HepG2 (cell line): ENCODE results near the gene CBX6. TPM values are rescaled to one million over a fixed set of nuclear protein-coding genes. Genes with fewer than 3 reads are reported as not detected.

Experiments
- ATAC-seq: fragments of 200-7000 bp; cut with Tn5 transposase; 3 replicates; pipeline ENCODE4 v1.9.1; 2020; ENCODE audit warnings: mild to moderate bottlenecking, moderate library complexity
- BruUV-seq: library from RNA; stranded (reverse); fragments of 400-500 nt; replicated peaks from 2 replicates; lab custom pipeline; 2021; lab: Mats Ljungman, UMichigan
- CTCF ChIA-PET: fragments of 300-600 bp; formaldehyde crosslinking; extraction: SDS; loops from one replicate; lab custom pipeline; 2021; ENCODE audit warnings: low total read pairs, inconsistent platforms, low intra/inter-chr PET ratio; lab: Yijun Ruan, JAX
- POLR2A ChIA-PET: fragments of 350-600 bp; sonication (Branson Sonifier 250); formaldehyde crosslinking; loops from one replicate; lab custom pipeline; 2020; ENCODE audit warnings: antibody characterized with exemption, inconsistent platforms; lab: Yijun Ruan, JAX
- DNase-seq: peaks from one replicate; pipeline ENCODE4 v3.0.0-alpha.2; 2015; ENCODE audit warnings: low spot score
- FAIRE-seq: peaks from 3 replicates; lab custom pipeline; 2011; peaks lifted over from hg19 to GRCh38; lab: Jason Lieb, UNC
- H2AFZ ChIP-seq: one replicate; pipeline ENCODE4 v1.6.1; 2011; ENCODE audit warnings: low read length, inconsistent platforms
- H3K27ac ChIP-seq: fragments of 300-600 bp; 3 replicates; pipeline ENCODE4 v1.8.0; 2011; ENCODE audit warnings: mixed run types, mild to moderate bottlenecking, mixed read lengths, low read length, inconsistent platforms; ENCODE audit not compliant: insufficient read depth; ENCODE audit errors: extremely low read length
- H3K27me3 ChIP-seq, 2 experiments: fragments of 200-600 bp in 1 of 2; 2 replicates in 1 of 2; 3 replicates in 1 of 2; pipeline versions ENCODE4 v1.6.0 to v1.8.0; 2011; ENCODE audit warnings: low read length in 2 of 2, mild to moderate bottlenecking in 2 of 2, moderate library complexity in 2 of 2, inconsistent platforms in 1 of 2; ENCODE audit not compliant: insufficient read depth in 2 of 2, control insufficient read depth in 1 of 2
- H3K36me3 ChIP-seq, 2 experiments: fragments of 200-600 bp in 1 of 2; replicated peaks in 1 of 2; 2 replicates in 1 of 2; 3 replicates in 1 of 2; pipeline versions ENCODE4 v1.5.1 to v1.8.0; 2011; ENCODE audit warnings: low read length in 2 of 2, inconsistent platforms in 1 of 2; ENCODE audit not compliant: insufficient read depth in 2 of 2, control insufficient read depth in 1 of 2
- H3K4me1 ChIP-seq: 2 replicates; pipeline ENCODE4 v1.5.1; 2012; ENCODE audit warnings: low read length, inconsistent platforms; ENCODE audit not compliant: insufficient read depth
- H3K4me2 ChIP-seq: 2 replicates; pipeline ENCODE4 v1.6.0; 2011; ENCODE audit warnings: low read depth, low read length, inconsistent platforms
- H3K4me3 ChIP-seq, 3 experiments: fragments of 200-600 bp in 1 of 3; sonication (generic), shearing (Covaris generic) in 1 of 3; replicated peaks in 1 of 3; 2 replicates each; pipeline ENCODE4 v1.5.1; 2011 to 2016; ENCODE audit warnings: low read length in 3 of 3, inconsistent platforms in 2 of 3, low read depth in 2 of 3, mild to moderate bottlenecking in 2 of 3, control low read depth in 1 of 3, mixed read lengths in 1 of 3; ENCODE audit not compliant: insufficient read depth in 1 of 3
- H3K79me2 ChIP-seq: one replicate; pipeline ENCODE4 v1.6.1; 2011; ENCODE audit warnings: low read length, inconsistent platforms; ENCODE audit not compliant: insufficient read depth
- H3K9ac ChIP-seq: 2 replicates; pipeline ENCODE4 v1.6.0; 2011; ENCODE audit warnings: mild to moderate bottlenecking, low read depth, low read length, inconsistent platforms; ENCODE audit not compliant: insufficient read depth
- H3K9me3 ChIP-seq: 2 replicates; pipeline ENCODE4 v1.5.1; 2012; ENCODE audit warnings: mild to moderate bottlenecking, low read length
- H4K20me1 ChIP-seq: 2 replicates; pipeline ENCODE4 v1.6.0; 2011; ENCODE audit warnings: inconsistent platforms, mild to moderate bottlenecking, low read length, moderate library complexity; ENCODE audit not compliant: insufficient read depth
- ATRX ChIP-seq: sonication (generic); formaldehyde crosslinking; IDR thresholded peaks from 2 replicates; pipeline ENCODE4 v1.4.0; 2020; ENCODE audit warnings: missing genetic modification reagents, borderline replicate concordance
- BCL6 ChIP-seq: IDR thresholded peaks from 2 replicates; pipeline ENCODE4 v1.6.1; 2016; ENCODE audit warnings: missing genetic modification reagents, missing compliant biosample characterization
- FOXO1 ChIP-seq: sonication (generic); formaldehyde crosslinking; IDR thresholded peaks from 2 replicates; pipeline ENCODE4 v1.4.0; 2020; ENCODE audit warnings: missing genetic modification reagents
- HCFC1 ChIP-seq: fragments of 150-350 bp; IDR thresholded peaks from 2 replicates; pipeline ENCODE4 v1.6.1; 2014; ENCODE audit warnings: low read depth, low read length
- HOXA5 ChIP-seq: sonication (generic); formaldehyde crosslinking; IDR thresholded peaks from 2 replicates; pipeline ENCODE4 v1.4.0; 2020; ENCODE audit warnings: missing genetic modification reagents
- NR2F2 ChIP-seq: IDR thresholded peaks from 2 replicates; pipeline ENCODE4 v1.6.1; 2012; ENCODE audit warnings: low read depth, inconsistent platforms, borderline replicate concordance
- SIX4 ChIP-seq: sonication (generic); formaldehyde crosslinking; IDR thresholded peaks from 2 replicates; pipeline ENCODE4 v1.4.0; 2020; ENCODE audit warnings: missing genetic modification reagents
- SP4 ChIP-seq: sonication (generic); formaldehyde crosslinking; IDR thresholded peaks from 2 replicates; pipeline ENCODE4 v1.8.1; 2023; ENCODE audit warnings: mild to moderate bottlenecking, missing genetic modification reagents
- ZNF121 ChIP-seq: sonication (generic); formaldehyde crosslinking; IDR thresholded peaks from 2 replicates; pipeline ENCODE4 v1.5.0; 2020; ENCODE audit warnings: mild to moderate bottlenecking, missing genetic modification reagents
- ZNF274 ChIP-seq: sonication (generic); formaldehyde crosslinking; IDR thresholded peaks from 2 replicates; pipeline ENCODE4 v1.5.1; 2020; ENCODE audit warnings: mild to moderate bottlenecking, missing genetic modification reagents
- ZNF282 ChIP-seq: fragments of 450-650 bp; IDR thresholded peaks from 2 replicates; pipeline ENCODE4 v1.6.1; 2018; ENCODE audit not compliant: partially characterized antibody
- ZNF713 ChIP-seq: sonication (generic); formaldehyde crosslinking; IDR thresholded peaks from 2 replicates; pipeline ENCODE4 v1.4.0; 2020; ENCODE audit warnings: mild to moderate bottlenecking, missing genetic modification reagents
- whole genome bisulfite sequencing: methylation state at CpG from one replicate; pipeline ENCODE4 v1.1.6; 2017; ENCODE audit warnings: low lambda C conversion rate; 5-methylcytosine and 5-hydroxymethylcytosine counted together
- in situ Hi-C: cut with HindIII; loops from 2 replicates; pipeline ENCODE4 v1.10.0; 2017; ENCODE audit warnings: low pct_unique_long_range_greater_than_20kb; ENCODE audit not compliant: extremely low pct_ligation_motif_present
- intact Hi-C: fragments of 100-400 bp; cut with micrococcal nuclease; formaldehyde crosslinking; loops from one replicate; pipeline ENCODE4 v1.10.0; 2022; ENCODE audit not compliant: unreplicated experiment
- polyA plus RNA-seq, 8 experiments: library from polyadenylated mRNA; depleted of rRNA in 3 of 8; stranded (reverse) in 7 of 8; unstranded in 1 of 8; fragments of >200 nt; fragmentation: Illumina TruSeq in 4 of 8; extraction: Trizol in 4 of 8; gene quantifications; 2 replicates each; pipeline versions ENCODE4 v1.2.1 to v1.2.3, GENCODE V29; 2011 to 2016; ENCODE audit warnings: low read depth in 4 of 8, missing spikeins in 1 of 8, mixed read lengths in 1 of 8; ENCODE audit not compliant: insufficient read depth in 1 of 8
- total RNA-seq, 5 experiments: library from RNA; depleted of rRNA; stranded (reverse); fragments of >200 nt; fragmentation: Illumina TruSeq; extraction: Trizol; gene quantifications; 2 replicates each; pipeline ENCODE4 v1.2.3, GENCODE V29; 2016; ENCODE audit warnings: low read depth in 1 of 5
- TF ChIP-seq, protein P1 (sequence below): IDR thresholded peaks from 2 replicates; pipeline ENCODE4 v1.6.1; 2016; ENCODE audit warnings: missing biosample characterization, missing genetic modification reagents, low read depth
- TF ChIP-seq, protein P2 (sequence below): sonication (generic); formaldehyde crosslinking; IDR thresholded peaks from 2 replicates; pipeline ENCODE4 v1.4.0; 2020; ENCODE audit warnings: missing genetic modification reagents, borderline replicate concordance
- TF ChIP-seq, protein P3 (sequence below): sonication (generic); formaldehyde crosslinking; IDR thresholded peaks from 2 replicates; pipeline ENCODE4 v1.4.0; 2020; ENCODE audit warnings: missing genetic modification reagents
- TF ChIP-seq, protein P4 (sequence below): sonication (generic); formaldehyde crosslinking; IDR thresholded peaks from 2 replicates; pipeline ENCODE4 v1.4.0; 2020; ENCODE audit warnings: missing genetic modification reagents
- TF ChIP-seq, protein P5 (sequence below), 2 experiments: fragments of 450-650 bp in 1 of 2; sonication (generic) in 1 of 2; formaldehyde crosslinking; IDR thresholded peaks; 2 replicates each; pipeline versions ENCODE4 v1.5.0 to v1.8.0; 2020 to 2022; ENCODE audit warnings: mild to moderate bottlenecking in 1 of 2, missing genetic modification reagents in 1 of 2

CBX6 gene
- total and polyA plus RNA-seq, 2 of the 13 experiments (the other 11 are each of a cell fraction or from before 2014, with no cell fraction given): 1.7 to 6.5 TPM

DNA sequence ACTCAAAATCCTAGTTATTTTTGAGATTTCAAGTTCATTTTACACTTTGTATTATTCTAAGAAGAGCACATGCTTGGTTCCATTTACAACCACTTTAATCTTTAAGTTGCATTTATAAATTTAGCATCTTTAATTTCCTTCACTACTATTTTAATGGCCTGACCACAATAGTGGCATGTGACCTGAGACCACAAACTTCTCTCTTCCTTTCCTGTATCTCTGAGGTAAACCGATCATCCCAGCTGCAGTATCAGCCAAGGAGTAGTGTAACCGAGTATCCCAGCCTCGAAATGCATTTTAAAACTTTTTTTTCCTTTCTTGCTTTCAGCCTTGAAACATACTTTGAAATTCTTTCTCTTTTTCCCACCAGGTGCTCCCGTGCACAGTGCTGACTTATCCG, 28.7 kb upstream of the CBX6 start (continued):
- TF ChIP-seq, protein P1, sequence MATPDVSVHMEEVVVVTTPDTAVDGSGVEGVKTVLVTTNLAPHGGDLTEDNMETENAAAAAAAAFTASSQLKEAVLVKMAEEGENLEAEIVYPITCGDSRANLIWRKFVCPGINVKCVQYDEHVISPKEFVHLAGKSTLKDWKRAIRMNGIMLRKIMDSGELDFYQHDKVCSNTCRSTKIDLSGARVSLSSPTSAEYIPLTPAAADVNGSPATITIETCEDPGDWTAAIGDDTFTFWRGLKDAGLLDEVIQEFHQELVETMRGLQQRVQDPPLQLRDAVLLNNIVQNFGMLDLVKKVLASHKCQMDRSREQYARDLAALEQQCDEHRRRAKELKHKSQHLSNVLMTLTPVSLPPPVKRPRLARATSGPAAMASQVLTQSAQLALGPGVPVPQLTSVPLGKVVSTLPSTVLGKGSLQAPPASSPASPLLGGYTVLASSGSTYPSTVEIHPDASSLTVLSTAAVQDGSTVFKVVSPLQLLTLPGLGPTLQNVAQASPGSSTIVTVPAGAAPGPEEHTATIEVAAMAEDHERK: no peak

DNA sequence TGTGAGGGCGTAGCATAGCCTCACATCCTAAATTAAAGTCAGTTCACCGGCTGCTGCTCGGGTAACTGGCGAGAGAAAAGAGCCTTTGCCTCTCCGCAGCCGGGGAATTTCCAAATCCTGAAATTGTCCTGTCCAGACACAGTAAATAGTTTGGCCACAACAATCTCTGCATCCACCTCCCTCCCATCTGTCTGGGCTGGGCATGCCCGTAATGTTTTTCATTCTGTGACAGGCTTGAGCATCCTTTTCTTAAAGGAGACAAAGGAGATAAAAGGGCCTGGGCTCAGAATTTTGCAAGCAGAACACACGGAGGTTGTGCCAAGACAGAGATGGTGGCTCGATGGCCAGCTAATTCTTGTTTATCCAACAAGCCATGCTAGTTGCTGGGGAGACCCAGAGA, 19.2 kb upstream of the CBX6 start:
- WGBS: 0% methylated on average over 3 of the region's 9 CpGs
- ATAC-seq (no peak), FAIRE-seq (no peak), DNase-seq (no peak)
- POLR2A ChIA-PET: no interaction called here
- H3K36me3 ChIP-seq: no peaks in the 10 kb centered on the region
- no peak overlapping the region for H2AFZ ChIP-seq
- no TSS peak for BruUV-seq
- H3K9ac ChIP-seq: no peak overlapping the region
- H3K4me2 ChIP-seq: no peak overlapping the region
- H3K27ac ChIP-seq: no peak overlapping the region
- H4K20me1 ChIP-seq: no peaks in the 10 kb centered on the region
- intact Hi-C loops (no loop called here), in situ Hi-C loops (no loop called here)
- CTCF ChIA-PET: no interaction called here
- no peak overlapping the region for H3K4me3 ChIP-seq
- H3K4me1 ChIP-seq: no peaks in the 10 kb centered on the region
- H3K79me2 ChIP-seq: no peaks in the 10 kb centered on the region
- peaks cover 2 to 17% of the 10 kb centered on the region in 2 experiments; a peak in 3 of 5 replicates for H3K27me3 ChIP-seq
- H3K9me3 ChIP-seq: no peaks in the 10 kb centered on the region
- no peak for TF ChIP-seq NR2F2
- TF ChIP-seq, protein P2, sequence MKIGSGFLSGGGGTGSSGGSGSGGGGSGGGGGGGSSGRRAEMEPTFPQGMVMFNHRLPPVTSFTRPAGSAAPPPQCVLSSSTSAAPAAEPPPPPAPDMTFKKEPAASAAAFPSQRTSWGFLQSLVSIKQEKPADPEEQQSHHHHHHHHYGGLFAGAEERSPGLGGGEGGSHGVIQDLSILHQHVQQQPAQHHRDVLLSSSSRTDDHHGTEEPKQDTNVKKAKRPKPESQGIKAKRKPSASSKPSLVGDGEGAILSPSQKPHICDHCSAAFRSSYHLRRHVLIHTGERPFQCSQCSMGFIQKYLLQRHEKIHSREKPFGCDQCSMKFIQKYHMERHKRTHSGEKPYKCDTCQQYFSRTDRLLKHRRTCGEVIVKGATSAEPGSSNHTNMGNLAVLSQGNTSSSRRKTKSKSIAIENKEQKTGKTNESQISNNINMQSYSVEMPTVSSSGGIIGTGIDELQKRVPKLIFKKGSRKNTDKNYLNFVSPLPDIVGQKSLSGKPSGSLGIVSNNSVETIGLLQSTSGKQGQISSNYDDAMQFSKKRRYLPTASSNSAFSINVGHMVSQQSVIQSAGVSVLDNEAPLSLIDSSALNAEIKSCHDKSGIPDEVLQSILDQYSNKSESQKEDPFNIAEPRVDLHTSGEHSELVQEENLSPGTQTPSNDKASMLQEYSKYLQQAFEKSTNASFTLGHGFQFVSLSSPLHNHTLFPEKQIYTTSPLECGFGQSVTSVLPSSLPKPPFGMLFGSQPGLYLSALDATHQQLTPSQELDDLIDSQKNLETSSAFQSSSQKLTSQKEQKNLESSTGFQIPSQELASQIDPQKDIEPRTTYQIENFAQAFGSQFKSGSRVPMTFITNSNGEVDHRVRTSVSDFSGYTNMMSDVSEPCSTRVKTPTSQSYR (CRISPR knock-in tag): no peak
- TF ChIP-seq HOXA5 (CRISPR knock-in tag): no peak
- no peak for TF ChIP-seq SIX4 (CRISPR knock-in tag)
- TF ChIP-seq, protein P3, sequence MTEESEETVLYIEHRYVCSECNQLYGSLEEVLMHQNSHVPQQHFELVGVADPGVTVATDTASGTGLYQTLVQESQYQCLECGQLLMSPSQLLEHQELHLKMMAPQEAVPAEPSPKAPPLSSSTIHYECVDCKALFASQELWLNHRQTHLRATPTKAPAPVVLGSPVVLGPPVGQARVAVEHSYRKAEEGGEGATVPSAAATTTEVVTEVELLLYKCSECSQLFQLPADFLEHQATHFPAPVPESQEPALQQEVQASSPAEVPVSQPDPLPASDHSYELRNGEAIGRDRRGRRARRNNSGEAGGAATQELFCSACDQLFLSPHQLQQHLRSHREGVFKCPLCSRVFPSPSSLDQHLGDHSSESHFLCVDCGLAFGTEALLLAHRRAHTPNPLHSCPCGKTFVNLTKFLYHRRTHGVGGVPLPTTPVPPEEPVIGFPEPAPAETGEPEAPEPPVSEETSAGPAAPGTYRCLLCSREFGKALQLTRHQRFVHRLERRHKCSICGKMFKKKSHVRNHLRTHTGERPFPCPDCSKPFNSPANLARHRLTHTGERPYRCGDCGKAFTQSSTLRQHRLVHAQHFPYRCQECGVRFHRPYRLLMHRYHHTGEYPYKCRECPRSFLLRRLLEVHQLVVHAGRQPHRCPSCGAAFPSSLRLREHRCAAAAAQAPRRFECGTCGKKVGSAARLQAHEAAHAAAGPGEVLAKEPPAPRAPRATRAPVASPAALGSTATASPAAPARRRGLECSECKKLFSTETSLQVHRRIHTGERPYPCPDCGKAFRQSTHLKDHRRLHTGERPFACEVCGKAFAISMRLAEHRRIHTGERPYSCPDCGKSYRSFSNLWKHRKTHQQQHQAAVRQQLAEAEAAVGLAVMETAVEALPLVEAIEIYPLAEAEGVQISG (CRISPR knock-in tag): no peak
- TF ChIP-seq ZNF713: no peak
- no peak for TF ChIP-seq ATRX (CRISPR knock-in tag)
- no peak for TF ChIP-seq HCFC1
- no peak for TF ChIP-seq ZNF274 (CRISPR knock-in tag)
- TF ChIP-seq SP4: no peak
- TF ChIP-seq BCL6: no peak
- TF ChIP-seq, protein P4, sequence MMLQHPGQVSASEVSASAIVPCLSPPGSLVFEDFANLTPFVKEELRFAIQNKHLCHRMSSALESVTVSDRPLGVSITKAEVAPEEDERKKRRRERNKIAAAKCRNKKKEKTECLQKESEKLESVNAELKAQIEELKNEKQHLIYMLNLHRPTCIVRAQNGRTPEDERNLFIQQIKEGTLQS: no peak
- TF ChIP-seq ZNF282: no peak
- TF ChIP-seq, protein P5, sequence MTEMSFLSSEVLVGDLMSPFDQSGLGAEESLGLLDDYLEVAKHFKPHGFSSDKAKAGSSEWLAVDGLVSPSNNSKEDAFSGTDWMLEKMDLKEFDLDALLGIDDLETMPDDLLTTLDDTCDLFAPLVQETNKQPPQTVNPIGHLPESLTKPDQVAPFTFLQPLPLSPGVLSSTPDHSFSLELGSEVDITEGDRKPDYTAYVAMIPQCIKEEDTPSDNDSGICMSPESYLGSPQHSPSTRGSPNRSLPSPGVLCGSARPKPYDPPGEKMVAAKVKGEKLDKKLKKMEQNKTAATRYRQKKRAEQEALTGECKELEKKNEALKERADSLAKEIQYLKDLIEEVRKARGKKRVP (CRISPR knock-in tag; IDR thresholded peaks at IDR 0.05): no peak
- no peak for TF ChIP-seq ZNF121 (CRISPR knock-in tag)
- no peak for TF ChIP-seq FOXO1 (CRISPR knock-in tag)
